Mesenchymal stem cell (in vitro differentiated cells and primary cell): ENCODE results near the gene CSPG4.
"Not testable (repeated sequence)": the region's sequence is repeated elsewhere in the genome, so short reads cannot be mapped to it uniquely, and the experiment has no call there.

Experiments
- DNase-seq: peaks from one replicate; pipeline ENCODE4 v3.0.0-alpha.2; 2013
- H2AFZ ChIP-seq: one replicate; pipeline ENCODE4 v1.6.1; 2013; ENCODE audit warnings: low read depth, mild to moderate bottlenecking, control low read depth, inconsistent platforms, low read length, moderate library complexity
- H2AK5ac ChIP-seq: 2 replicates; pipeline ENCODE4 v1.6.1; 2013; ENCODE audit warnings: low read length, moderate library complexity, mild to moderate bottlenecking, inconsistent platforms; ENCODE audit not compliant: severe bottlenecking
- H2BK120ac ChIP-seq: one replicate; pipeline ENCODE4 v1.6.1; 2013; ENCODE audit warnings: low read depth, mild to moderate bottlenecking, inconsistent platforms, low read length, moderate library complexity
- H2BK12ac ChIP-seq, 2 experiments: one replicate each; pipeline ENCODE4 v1.6.1; 2013; ENCODE audit warnings: inconsistent platforms in 2 of 2, low read length in 2 of 2, mild to moderate bottlenecking in 2 of 2, moderate library complexity in 2 of 2, control low read depth in 1 of 2
- H2BK15ac ChIP-seq: one replicate; pipeline ENCODE4 v1.6.1; 2013; ENCODE audit warnings: mild to moderate bottlenecking, low read depth, inconsistent platforms; ENCODE audit not compliant: poor library complexity, severe bottlenecking
- H2BK5ac ChIP-seq: 2 replicates; pipeline ENCODE4 v1.6.1; 2013; ENCODE audit warnings: low read depth, mild to moderate bottlenecking, low read length, control low read depth, inconsistent platforms; ENCODE audit not compliant: poor library complexity, severe bottlenecking
- H3K14ac ChIP-seq, 2 experiments: one replicate each; pipeline ENCODE4 v1.6.1; 2013; ENCODE audit warnings: inconsistent platforms in 2 of 2, low read length in 2 of 2, control low read depth in 1 of 2, mild to moderate bottlenecking in 1 of 2, moderate library complexity in 1 of 2
- H3K18ac ChIP-seq, 2 experiments: one replicate each; pipeline ENCODE4 v1.6.1; 2013; ENCODE audit warnings: inconsistent platforms in 2 of 2, low read length in 2 of 2, control low read depth in 1 of 2, low read depth in 1 of 2, mild to moderate bottlenecking in 1 of 2
- H3K23ac ChIP-seq, 2 experiments: one replicate each; pipeline ENCODE4 v1.6.1; 2013; ENCODE audit warnings: inconsistent platforms in 2 of 2, low read length in 2 of 2, mild to moderate bottlenecking in 2 of 2, moderate library complexity in 2 of 2, control low read depth in 1 of 2
- H3K27ac ChIP-seq: 2 replicates; pipeline ENCODE4 v1.5.1; 2013; ENCODE audit warnings: mild to moderate bottlenecking, moderate library complexity, low read length, control low read depth, inconsistent platforms; ENCODE audit not compliant: poor library complexity, severe bottlenecking
- H3K27me3 ChIP-seq, 2 experiments: 2 replicates each; pipeline versions ENCODE4 v1.6.1 to v1.7.0; 2013; ENCODE audit warnings: low read length in 2 of 2, mild to moderate bottlenecking in 2 of 2, moderate library complexity in 2 of 2, control low read depth in 1 of 2, inconsistent platforms in 1 of 2; ENCODE audit not compliant: control insufficient read depth in 1 of 2, insufficient read depth in 1 of 2
- H3K36me3 ChIP-seq, 2 experiments: 2 replicates each; pipeline versions ENCODE4 v1.6.1 to v1.7.0; 2013; ENCODE audit warnings: low read length in 2 of 2, control low read depth in 1 of 2, inconsistent platforms in 1 of 2, low read depth in 1 of 2, mild to moderate bottlenecking in 1 of 2; ENCODE audit not compliant: insufficient read depth in 2 of 2, control insufficient read depth in 1 of 2
- H3K4ac ChIP-seq, 2 experiments: one replicate each; pipeline ENCODE4 v1.6.1; 2013; ENCODE audit warnings: inconsistent platforms in 2 of 2, low read length in 2 of 2, mild to moderate bottlenecking in 2 of 2, moderate library complexity in 2 of 2, control low read depth in 1 of 2, low read depth in 1 of 2
- H3K4me1 ChIP-seq: 2 replicates; pipeline ENCODE4 v1.6.1; 2013; ENCODE audit warnings: low read depth, low read length, control low read depth; ENCODE audit not compliant: control insufficient read depth, insufficient read depth
- H3K4me2 ChIP-seq: 2 replicates; pipeline ENCODE4 v1.6.1; 2013; ENCODE audit warnings: low read length, mild to moderate bottlenecking, inconsistent platforms; ENCODE audit not compliant: poor library complexity, severe bottlenecking
- H3K4me3 ChIP-seq, 2 experiments: 2 replicates each; pipeline versions ENCODE4 v1.5.1 to v1.7.0; 2013; ENCODE audit warnings: low read length in 2 of 2, mild to moderate bottlenecking in 2 of 2, control low read depth in 1 of 2, low read depth in 1 of 2; ENCODE audit not compliant: insufficient read depth in 1 of 2
- H3K79me1 ChIP-seq: replicated peaks from 2 replicates; pipeline ENCODE4 v1.6.1; 2013; ENCODE audit warnings: mild to moderate bottlenecking, control low read depth, low read length, inconsistent platforms; ENCODE audit not compliant: poor library complexity, severe bottlenecking
- H3K9ac ChIP-seq: 2 replicates; pipeline ENCODE4 v1.7.0; 2013; ENCODE audit warnings: mild to moderate bottlenecking, low read length, moderate library complexity
- H3K9me3 ChIP-seq: 2 replicates; pipeline ENCODE4 v1.7.0; 2013; ENCODE audit warnings: mild to moderate bottlenecking, low read length; ENCODE audit not compliant: control insufficient read depth
- H4K8ac ChIP-seq: one replicate; pipeline ENCODE4 v1.6.1; 2013; ENCODE audit warnings: inconsistent platforms, mild to moderate bottlenecking, low read length, moderate library complexity
- H4K91ac ChIP-seq: one replicate; pipeline ENCODE4 v1.6.1; 2013; ENCODE audit warnings: mild to moderate bottlenecking, low read length, inconsistent platforms
- WGBS: methylation state at CpG from one replicate; pipeline ENCODE4 v1.1.7; 2013; ENCODE audit warnings: mixed read lengths; 5-methylcytosine and 5-hydroxymethylcytosine counted together

CSPG4 gene

DNA sequence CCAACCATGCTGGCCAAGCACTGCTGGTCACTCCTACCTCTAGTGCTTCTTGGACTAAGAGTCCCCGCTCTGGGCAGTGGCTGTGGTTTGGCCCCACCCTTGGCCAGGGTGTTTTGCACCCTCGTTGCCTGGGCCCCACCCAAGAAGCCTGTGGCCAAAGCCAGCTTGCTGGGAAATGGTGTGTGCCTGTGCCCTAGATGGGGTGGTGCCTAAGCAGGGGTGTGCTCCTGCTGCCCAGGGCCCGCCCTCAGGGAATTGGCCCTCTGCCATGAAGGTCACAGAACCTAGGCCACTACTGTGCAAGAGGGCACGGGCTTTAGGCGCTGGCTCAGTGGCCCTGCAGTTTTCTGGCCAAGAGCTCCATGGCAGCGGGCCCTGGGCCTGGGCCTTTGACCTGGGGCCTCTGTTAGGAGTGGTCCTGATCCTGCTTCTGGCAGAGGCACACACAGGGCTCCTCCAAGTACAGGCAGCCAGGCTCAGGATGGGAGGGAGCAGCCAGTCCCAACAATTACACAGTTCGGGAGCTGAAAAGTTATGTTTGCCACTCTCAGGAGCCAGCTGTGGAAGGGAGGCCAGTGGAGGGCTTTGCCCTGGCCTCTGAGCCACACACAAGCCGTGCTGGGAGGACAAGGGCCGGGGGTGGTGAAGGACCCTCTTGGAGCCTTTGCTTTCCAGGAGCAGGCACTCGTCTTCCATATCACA, 3.8 kb upstream of the CSPG4 start:
- not testable (repeated sequence) for H3K9ac ChIP-seq, H4K8ac ChIP-seq, H2BK120ac ChIP-seq, H2AK5ac ChIP-seq, H3K9me3 ChIP-seq, H4K91ac ChIP-seq, H3K4me3 ChIP-seq, H3K4ac ChIP-seq, H3K27ac ChIP-seq, DNase-seq, H3K18ac ChIP-seq, H2BK15ac ChIP-seq, H2AFZ ChIP-seq, H3K79me1 ChIP-seq, H3K23ac ChIP-seq, H3K4me2 ChIP-seq, H3K14ac ChIP-seq, H2BK12ac ChIP-seq, H3K36me3 ChIP-seq, H2BK5ac ChIP-seq, H3K27me3 ChIP-seq
- no CpG with 5 or more reads among the region's 10 CpGs for WGBS
- peaks cover 19% of the 10 kb centered on the region for H3K4me1 ChIP-seq

DNA sequence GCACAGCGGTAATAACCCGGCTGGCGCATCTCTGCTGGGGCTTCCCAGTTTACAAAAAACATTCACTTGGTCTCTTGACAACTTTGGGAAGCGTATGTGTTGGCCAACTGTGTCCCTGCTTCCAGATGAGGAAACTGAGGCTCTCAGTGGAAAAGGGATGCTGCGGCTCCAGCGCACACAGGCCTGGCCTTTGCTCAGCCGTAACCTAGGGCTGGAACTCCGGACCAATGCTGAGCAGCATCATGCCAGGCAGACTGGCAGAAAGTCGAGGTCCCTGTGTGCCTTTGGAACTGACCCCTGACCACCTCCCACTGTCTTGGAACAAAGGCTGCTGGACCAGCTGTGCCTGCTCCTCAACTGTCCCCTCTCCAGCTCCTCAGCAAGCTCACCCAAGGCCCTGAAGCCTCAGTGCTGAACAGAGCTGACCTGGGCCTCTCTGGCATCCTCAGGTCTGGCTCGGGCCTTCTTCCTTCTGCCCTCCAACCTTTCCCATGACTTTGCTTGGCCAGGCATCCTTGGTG, 2.7 kb upstream of the CSPG4 start:
- H3K4me3 ChIP-seq, H3K27me3 ChIP-seq, H2AFZ ChIP-seq, H2BK12ac ChIP-seq, H3K4ac ChIP-seq, H3K27ac ChIP-seq, H2BK120ac ChIP-seq, H3K18ac ChIP-seq, H3K9me3 ChIP-seq, H3K79me1 ChIP-seq, H3K36me3 ChIP-seq, H3K23ac ChIP-seq, H3K9ac ChIP-seq, H3K4me2 ChIP-seq, H2BK5ac ChIP-seq, H2AK5ac ChIP-seq, H4K8ac ChIP-seq, DNase-seq: not testable (repeated sequence)
- H2BK15ac ChIP-seq: peak overlapping the region; percentile 44
- H3K14ac ChIP-seq: peak overlapping the region in 1 of 2 experiments; percentile 22
- peak overlapping the region; percentile 62 for H4K91ac ChIP-seq
- 98% methylated on average over 8 of the region's 10 CpGs for WGBS
- peaks cover 16% of the 10 kb centered on the region for H3K4me1 ChIP-seq

DNA sequence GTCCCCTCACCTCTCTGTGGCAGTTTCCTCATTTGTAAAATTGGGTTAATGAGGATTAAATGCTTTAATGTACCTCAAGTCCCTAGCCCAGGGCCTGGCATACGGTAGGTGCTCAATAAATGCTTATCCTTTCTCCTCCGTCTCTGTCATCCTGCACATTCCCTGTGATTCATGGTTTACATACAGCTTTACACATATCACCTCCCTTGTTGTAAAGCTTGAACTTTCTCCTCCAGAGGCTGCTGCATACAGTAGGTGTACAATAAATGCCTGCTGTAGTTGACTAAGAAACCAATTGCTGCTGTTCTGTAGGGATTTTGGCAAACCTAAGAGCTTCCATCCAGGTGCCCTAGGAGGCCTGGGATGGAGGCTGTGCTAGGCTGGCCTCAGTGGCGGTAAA, 1.5 kb upstream of the CSPG4 start:
- H3K4ac ChIP-seq: no peak overlapping the region
- H3K23ac ChIP-seq: no peak overlapping the region
- H3K18ac ChIP-seq: no peak overlapping the region
- no peak overlapping the region for H3K4me3 ChIP-seq
- H3K36me3 ChIP-seq: no peaks in the 10 kb centered on the region
- H2BK5ac ChIP-seq: no peak overlapping the region
- H3K9me3 ChIP-seq: no peaks in the 10 kb centered on the region
- no peak overlapping the region for H2AFZ ChIP-seq
- H3K14ac ChIP-seq: no peak overlapping the region
- H3K27ac ChIP-seq: no peak overlapping the region
- 79% methylated on average over 3 of the region's 3 CpGs for WGBS
- no peaks in the 10 kb centered on the region for H3K27me3 ChIP-seq
- no peak overlapping the region for H3K9ac ChIP-seq
- peaks cover 19% of the 10 kb centered on the region for H3K4me1 ChIP-seq
- H3K4me2 ChIP-seq: no peak overlapping the region
- H3K79me1 ChIP-seq: peaks cover 2% of the 10 kb centered on the region
- H4K8ac ChIP-seq: no peak overlapping the region
- H2AK5ac ChIP-seq: no peak overlapping the region
- H2BK120ac ChIP-seq: no peak overlapping the region
- no peak for DNase-seq
- H2BK15ac ChIP-seq: no peak overlapping the region
- H4K91ac ChIP-seq: no peak overlapping the region
- no peak overlapping the region for H2BK12ac ChIP-seq

DNA sequence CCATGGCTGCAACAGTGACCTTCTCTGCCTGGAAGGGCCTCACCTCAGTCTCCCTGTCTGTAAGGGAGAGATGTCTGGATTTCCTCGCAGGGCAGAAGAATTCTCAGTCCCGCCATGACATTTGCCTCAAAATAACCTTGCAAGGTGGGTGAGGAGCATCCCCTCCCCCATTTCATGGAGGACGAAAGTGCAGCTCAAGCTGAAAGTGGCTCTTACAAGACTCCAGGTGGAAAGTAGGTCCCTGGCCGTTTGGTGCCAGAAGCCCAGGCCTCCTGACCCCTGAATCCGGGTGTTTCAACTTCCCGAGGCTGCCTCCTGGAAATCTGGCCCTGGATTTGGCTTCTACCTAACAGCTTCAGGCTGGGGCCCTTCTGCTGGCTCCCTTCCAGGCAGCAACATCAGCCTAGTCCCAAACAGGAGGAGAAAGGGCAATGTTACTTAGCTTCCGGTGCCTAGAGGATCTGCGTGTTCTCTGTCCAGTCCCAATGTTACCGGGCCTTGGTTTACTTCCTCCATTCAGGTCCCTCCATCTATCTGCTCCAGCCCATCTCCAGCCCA, 769 bp upstream of the CSPG4 start:
- Histone ChIP-seq H3K18ac (peak overlapping the region; percentile 25 to 75), H3K4me1 (peaks cover 21% of the 10 kb centered on the region), H3K4me2 (no peak overlapping the region), H2BK5ac (no peak overlapping the region), H2BK15ac (peak overlapping the region; percentile 85), H3K4ac (peak overlapping the region in 1 of 2 experiments; percentile 70), H3K27ac (no peak overlapping the region), H3K23ac (no peak overlapping the region), H4K8ac (peak overlapping the region; percentile 40), H3K14ac (peak overlapping the region in 1 of 2 experiments; percentile 5), H3K79me1 (peaks cover 2% of the 10 kb centered on the region), H3K9ac (peak overlapping the region; percentile 88), H3K9me3 (no peaks in the 10 kb centered on the region), H2BK120ac (peak overlapping the region; percentile 92), H3K27me3 (no peaks in the 10 kb centered on the region), H2BK12ac (peak overlapping the region in 1 of 2 experiments; percentile 88), H4K91ac (peak overlapping the region; percentile 34), H3K4me3 (peak overlapping the region in 1 of 2 experiments; percentile 84), H3K36me3 (no peaks in the 10 kb centered on the region), H2AK5ac (no peak overlapping the region), H2AFZ (no peak overlapping the region)
- 48% methylated on average over 9 of the region's 9 CpGs for WGBS
- peak; percentile 38 for DNase-seq
